Adrenal gland (tissue), 12 donors: ENCODE data around the gene DNAH17. TPM values are rescaled to one million over a fixed set of nuclear protein-coding genes. Genes with fewer than 3 reads are reported as not detected.

ENCODE experiments used
- DNase-seq, 7 donors: peaks; one replicate each; pipeline ENCODE4 v3.0.0-alpha.2; 2019 to 2020
- H3K27ac ChIP-seq, 5 donors: fragments of 200-600 bp; sonication (generic) in 4 of 5; 1 replicate in 3 of 5; 2 replicates in 2 of 5; pipeline versions ENCODE4 v1.5.1 to v1.8.0; 2016 to 2020; ENCODE audit warnings: mild to moderate bottlenecking in 1 of 5
- H3K27me3 ChIP-seq: fragments of 200-600 bp; 2 replicates; pipeline ENCODE4 v1.8.0; 2021
- H3K36me3 ChIP-seq, 2 donors: fragments of 200-600 bp; replicated peaks in 1 of 2; 1 replicate in 1 of 2; 2 replicates in 1 of 2; pipeline versions ENCODE4 v1.5.1 to v1.8.0; 2018 to 2022
- H3K4me1 ChIP-seq, 2 donors: fragments of 200-600 bp; replicated peaks in 1 of 2; 1 replicate in 1 of 2; 2 replicates in 1 of 2; pipeline versions ENCODE4 v1.5.1 to v1.8.0; 2018 to 2021
- H3K4me3 ChIP-seq, 4 donors: fragments of 200-600 bp; sonication (generic) in 3 of 4; one replicate each; pipeline ENCODE4 v1.5.1; 2016 to 2018
- H3K9me3 ChIP-seq, 3 donors: fragments of 200-600 bp; sonication (generic) in 1 of 3; replicated peaks in 1 of 3; 1 replicate in 2 of 3; 2 replicates in 1 of 3; pipeline versions ENCODE4 v1.5.1 to v1.8.0; 2016 to 2021
- POLR2A ChIP-seq, 2 donors: fragments of 450-650 bp; IDR thresholded peaks; one replicate each; pipeline ENCODE4 v1.6.1; 2017; ENCODE audit warnings: antibody characterized with exemption in 2 of 2, mild to moderate bottlenecking in 2 of 2, moderate library complexity in 1 of 2
- WGBS, 4 donors: extraction: QIAGEN DNeasy Blood & Tissue Kit in 2 of 4; methylation state at CpG; one replicate each; pipeline versions ENCODE4 v1.1.5 to v1.1.7; 2013 to 2017; 5-methylcytosine and 5-hydroxymethylcytosine counted together
- intact Hi-C, 2 donors: fragments of 100-400 bp; cut with DNase I; formaldehyde crosslinking; loops; one replicate each; pipeline versions ENCODE4 v1.14.1 to v1.15.0; 2022 to 2023
- polyA plus RNA-seq, 3 donors: library from polyadenylated mRNA; stranded (reverse); fragments of 200-250 nt in 2 of 3; fragments of 350-450 nt in 1 of 3; fragmentation: Illumina TruSeq in 1 of 3; extraction: RNeasy Lipid Tissue Mini Kit (QIAGEN cat#74804) in 1 of 3; gene quantifications; one replicate each; pipeline ENCODE4 v1.2.3, GENCODE V29; 2013 to 2014
- total RNA-seq, 9 donors: library from RNA; depleted of rRNA in 4 of 9; stranded (reverse); fragments of >200 nt in 4 of 9; fragments of 120-200 nt in 1 of 9; fragmentation: NEBNext Ultra II Directional in 1 of 9; extraction: Animal tissue kit (Norgen Biotek cat#: 25700) in 1 of 9; gene quantifications; one replicate each; pipeline versions ENCODE4 v1.1.0 to v1.2.4, GENCODE V29; 2013 to 2023
- TF ChIP-seq, protein P1 (sequence below), 6 experiments: fragments of 450-650 bp in 4 of 6; fragments of 200-600 bp in 2 of 6; sonication (generic) in 1 of 6; IDR thresholded peaks; 1 replicate in 5 of 6; 2 replicates in 1 of 6; pipeline versions ENCODE4 v1.5.1 to v1.8.0; 2016 to 2021; ENCODE audit warnings: antibody characterized with exemption in 6 of 6, mild to moderate bottlenecking in 2 of 6, moderate library complexity in 1 of 6
- donor health status: healthy with polysubstance abuse.
- donor health status: Bipolar disorder and iron deficiency.
- donor health status: DM: yes; HTN: yes; CAD: no.
- donor health status: DM: no; HTN: no; CAD: no.
- donor health status: DM: no; HTN: no; CAD: no.
- donor health status: DM: yes; HTN: yes; CAD: no.

DNAH17 gene
- total and polyA plus RNA-seq, 12 donors = 0.03 to 1.8 (median 0.22) TPM; not detected in 5

GRCh38 chr17:78515480-78515879, 61.7 kb downstream of the DNAH17 start:
- H3K4me3 ChIP-seq = no peak overlapping the region
- intact Hi-C loops = no loop called here
- no peak for DNase-seq

GRCh38 chr17:78514521-78514920, 62.7 kb downstream of the DNAH17 start:
- WGBS, 4 donors = 88 to 92% (median 91%) methylated on average over 10 to 18 of the region's 18 CpGs
- Histone ChIP-seq H3K9me3 (no peaks in the 10 kb centered on the region), H3K4me1 (no peaks in the 10 kb centered on the region), H3K36me3 (no peaks in the 10 kb centered on the region), H3K27me3 (no peaks in the 10 kb centered on the region), H3K27ac (no peak overlapping the region), H3K4me3 (no peak overlapping the region)
- intact Hi-C loops = no loop called here
- TF ChIP-seq, protein P1, sequence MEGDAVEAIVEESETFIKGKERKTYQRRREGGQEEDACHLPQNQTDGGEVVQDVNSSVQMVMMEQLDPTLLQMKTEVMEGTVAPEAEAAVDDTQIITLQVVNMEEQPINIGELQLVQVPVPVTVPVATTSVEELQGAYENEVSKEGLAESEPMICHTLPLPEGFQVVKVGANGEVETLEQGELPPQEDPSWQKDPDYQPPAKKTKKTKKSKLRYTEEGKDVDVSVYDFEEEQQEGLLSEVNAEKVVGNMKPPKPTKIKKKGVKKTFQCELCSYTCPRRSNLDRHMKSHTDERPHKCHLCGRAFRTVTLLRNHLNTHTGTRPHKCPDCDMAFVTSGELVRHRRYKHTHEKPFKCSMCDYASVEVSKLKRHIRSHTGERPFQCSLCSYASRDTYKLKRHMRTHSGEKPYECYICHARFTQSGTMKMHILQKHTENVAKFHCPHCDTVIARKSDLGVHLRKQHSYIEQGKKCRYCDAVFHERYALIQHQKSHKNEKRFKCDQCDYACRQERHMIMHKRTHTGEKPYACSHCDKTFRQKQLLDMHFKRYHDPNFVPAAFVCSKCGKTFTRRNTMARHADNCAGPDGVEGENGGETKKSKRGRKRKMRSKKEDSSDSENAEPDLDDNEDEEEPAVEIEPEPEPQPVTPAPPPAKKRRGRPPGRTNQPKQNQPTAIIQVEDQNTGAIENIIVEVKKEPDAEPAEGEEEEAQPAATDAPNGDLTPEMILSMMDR (IDR thresholded peaks at IDR 0.05) = no peak
- no peak for TF ChIP-seq POLR2A (IDR thresholded peaks at IDR 0.05)
- no peak for DNase-seq

More at GRCh38 chr17:78515480-78515879, 61.7 kb downstream of the DNAH17 start:
- H3K9me3 ChIP-seq = no peaks in the 10 kb centered on the region
- no peaks in the 10 kb centered on the region for H3K27me3 ChIP-seq
- TF ChIP-seq, protein P1 (IDR thresholded peaks at IDR 0.05) = no peak
- TF ChIP-seq POLR2A (IDR thresholded peaks at IDR 0.05) = no peak
- no peak overlapping the region for H3K27ac ChIP-seq
- 84 to 96% (median 94%) methylated on average over 4 of the region's 4 CpGs for WGBS, 4 donors
- H3K36me3 ChIP-seq = no peaks in the 10 kb centered on the region
- H3K4me1 ChIP-seq = no peaks in the 10 kb centered on the region

DNA sequence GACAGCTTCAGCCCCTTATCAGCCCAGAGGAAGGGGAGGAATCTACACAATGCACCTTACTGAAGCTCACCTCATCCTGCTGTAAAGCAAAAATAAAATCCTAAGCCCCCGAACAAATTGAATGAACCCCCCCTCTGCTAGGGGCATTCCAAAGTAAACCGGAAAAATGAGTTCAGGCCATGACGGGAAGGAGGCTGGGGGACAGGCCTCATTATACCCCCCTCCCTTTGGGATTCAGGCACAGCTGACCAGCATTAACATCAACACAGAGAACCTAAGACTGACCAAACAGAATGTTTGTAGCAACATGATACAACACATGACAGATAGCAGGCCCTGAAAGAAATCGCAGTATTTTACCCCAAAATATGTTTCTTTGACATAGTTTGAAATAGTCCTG, 64.2 kb downstream of the DNAH17 start:
- no peak for DNase-seq
- Histone ChIP-seq H3K4me3 (no peak overlapping the region), H3K36me3 (no peaks in the 10 kb centered on the region), H3K27me3 (no peaks in the 10 kb centered on the region), H3K9me3 (no peaks in the 10 kb centered on the region), H3K27ac (no peak overlapping the region), H3K4me1 (no peaks in the 10 kb centered on the region)
- intact Hi-C loops = no loop called here
- WGBS, 4 donors = 70 to 87% (median 79%) methylated on average over 4 of the region's 4 CpGs
- TF ChIP-seq, protein P1 (IDR thresholded peaks at IDR 0.05) = no peak
- no peak for TF ChIP-seq POLR2A (IDR thresholded peaks at IDR 0.05)

DNA sequence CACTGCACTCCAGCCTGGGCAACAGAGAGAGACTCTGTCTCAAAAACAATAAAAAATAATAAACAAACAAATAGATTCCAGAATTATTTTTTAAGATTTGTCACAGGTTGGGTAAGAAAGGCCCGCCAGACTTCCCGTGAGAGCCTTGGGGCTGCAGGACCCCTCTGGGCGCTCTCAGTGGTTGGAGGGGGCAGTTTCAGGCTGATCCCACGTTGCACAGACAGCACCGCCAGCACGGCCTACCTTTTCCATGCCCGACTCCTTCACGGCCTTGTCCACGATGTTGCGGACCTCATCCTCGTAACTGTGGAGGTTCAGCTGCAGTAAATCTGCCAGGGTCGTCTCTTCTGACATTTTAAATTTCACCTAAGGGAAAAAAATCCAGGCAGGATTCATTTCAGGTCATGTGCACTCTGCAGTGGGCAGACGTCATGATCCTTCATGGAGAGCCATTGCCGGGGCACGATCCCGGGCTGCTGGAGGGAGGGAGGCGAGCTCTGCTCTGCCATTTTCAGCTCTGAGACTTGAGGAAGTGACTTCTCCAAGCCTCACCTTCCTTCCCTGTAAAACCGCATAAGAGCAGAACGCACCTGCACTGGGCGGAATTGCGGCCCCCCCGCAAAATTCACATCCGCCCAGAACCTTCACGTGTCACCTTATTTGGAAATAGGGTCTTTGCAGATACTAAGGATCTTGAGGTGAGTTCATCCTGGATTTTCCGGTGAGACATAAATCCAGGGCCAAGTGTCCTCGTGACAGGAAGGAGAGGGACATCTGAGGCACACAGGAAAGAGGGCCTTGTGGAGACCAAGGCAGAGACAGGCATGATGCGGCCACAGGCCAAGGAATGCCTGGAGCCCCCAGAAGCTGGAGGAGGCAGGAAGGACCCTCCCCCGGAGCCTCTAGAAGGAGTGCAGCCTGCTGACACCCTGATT, 66.8 kb downstream of the DNAH17 start:
- 77 to 91% (median 87%) methylated on average over 26 to 28 of the region's 28 CpGs for WGBS, 4 donors
- H3K4me3 ChIP-seq = no peak overlapping the region
- H3K27ac ChIP-seq = no peak overlapping the region
- no peaks in the 10 kb centered on the region for H3K9me3 ChIP-seq
- no peaks in the 10 kb centered on the region for H3K27me3 ChIP-seq
- H3K4me1 ChIP-seq = no peaks in the 10 kb centered on the region
- DNase-seq = no peak
- H3K36me3 ChIP-seq = no peaks in the 10 kb centered on the region
- intact Hi-C loops = no loop called here
- no peak for TF ChIP-seq POLR2A (IDR thresholded peaks at IDR 0.05)
